ENCODE results near the gene PRKCB.

PRKCB gene

GRCh38 chr16:24049113-24049512, 213.3 kb downstream of the PRKCB start:
- no peak for DNase-seq (ENCODE audit: low spot score)

GRCh38 chr16:24051125-24051524, 215.3 kb downstream of the PRKCB start:
- no peak for DNase-seq (ENCODE audit: low spot score)

GRCh38 chr16:24052329-24053098, 216.7 kb downstream of the PRKCB start:
- DNase-seq (ENCODE audit: low spot score) = no peak

- no peak for DNase-seq (ENCODE audit: low spot score)
Measured at GRCh38 chr16:24053099-24053946, 217.5 kb downstream of the PRKCB start.

- no peak for DNase-seq (ENCODE audit: low spot score)
Measured at GRCh38 chr16:24054741-24055491, 219.1 kb downstream of the PRKCB start.

- no peak for DNase-seq (ENCODE audit: low spot score)
Measured at GRCh38 chr16:24062270-24062817, 226.6 kb downstream of the PRKCB start.

GRCh38 chr16:24069036-24069590, 233.3 kb downstream of the PRKCB start:
- no peak for DNase-seq (ENCODE audit: low spot score)

- peak; percentile 11 for DNase-seq (ENCODE audit: low spot score)
Measured at GRCh38 chr16:24070851-24071250, 235.1 kb downstream of the PRKCB start.

- DNase-seq (ENCODE audit: low spot score) = no peak
Measured at GRCh38 chr16:24071666-24072360, 236.0 kb downstream of the PRKCB start.

GRCh38 chr16:24073321-24073720, 237.5 kb downstream of the PRKCB start:
- DNase-seq (ENCODE audit: low spot score) = no peak

- DNase-seq (ENCODE audit: low spot score) = no peak
Measured at GRCh38 chr16:24074574-24074973, 238.8 kb downstream of the PRKCB start.

GRCh38 chr16:24075302-24075701, 239.5 kb downstream of the PRKCB start:
- no peak for DNase-seq (ENCODE audit: low spot score)

GRCh38 chr16:24075931-24076716, 240.3 kb downstream of the PRKCB start:
- DNase-seq (ENCODE audit: low spot score) = no peak

- no peak for DNase-seq (ENCODE audit: low spot score)
Measured at GRCh38 chr16:24077292-24077691, 241.5 kb downstream of the PRKCB start.

GRCh38 chr16:24077966-24078365, 242.2 kb downstream of the PRKCB start:
- DNase-seq (ENCODE audit: low spot score) = no peak

- DNase-seq (ENCODE audit: low spot score) = no peak
Measured at GRCh38 chr16:24085666-24086065, 249.9 kb downstream of the PRKCB start.

- no peak for DNase-seq (ENCODE audit: low spot score)
Measured at GRCh38 chr16:24087891-24088410, 252.2 kb downstream of the PRKCB start.

GRCh38 chr16:24088767-24089166, 253.0 kb downstream of the PRKCB start:
- no peak for DNase-seq (ENCODE audit: low spot score)

- DNase-seq (ENCODE audit: low spot score) = no peak
Measured at GRCh38 chr16:24091125-24091524, 255.3 kb downstream of the PRKCB start.

GRCh38 chr16:24093049-24093448, 257.3 kb downstream of the PRKCB start:
- DNase-seq (ENCODE audit: low spot score) = no peak

All from LoVo (cell line).